ENCODE data around the gene JAG2. TPM values are rescaled to one million over a fixed set of nuclear protein-coding genes. Genes with fewer than 3 reads are reported as not detected.

JAG2 gene
- total and polyA plus RNA-seq, 2 of the 13 experiments (the other 11 are each of a cell fraction or from before 2014, with no cell fraction given): 0.04 to 0.16 TPM

- peaks cover 8 to 10% of the 10 kb centered on the region in 2 experiments; a peak in 4 of 5 replicates for H3K36me3 ChIP-seq (replicated peaks in 1 of 2; ENCODE audit: control insufficient read depth in 1 of 2, insufficient read depth in 2 of 2, low read length in 2 of 2)
- H3K27me3 ChIP-seq (ENCODE audit: control insufficient read depth in 1 of 2, insufficient read depth in 2 of 2, low read length in 2 of 2): no peaks in the 10 kb centered on the region; a peak in 1 of 5 replicates
- CTCF ChIA-PET (ENCODE audit: low intra/inter-chr PET ratio, low total read pairs): no interaction called here
- ATAC-seq (no peak), DNase-seq (ENCODE audit: low spot score) (no peak), FAIRE-seq (no peak)
- H2AFZ ChIP-seq (ENCODE audit: low read length): no peak overlapping the region
- WGBS (ENCODE audit: low lambda C conversion rate): 96% methylated on average over 16 of the region's 23 CpGs
- TF ChIP-seq ZNF101 (CRISPR knock-in tag; IDR thresholded peaks at IDR 0.05; ENCODE audit: borderline replicate concordance, low read depth) (no peak), MTA1 (CRISPR knock-in tag; IDR thresholded peaks at IDR 0.05; ENCODE audit: borderline replicate concordance) (0 out of 2 replicates have a peak, but pooled peaks have one; percentile 20)
- no peak overlapping the region for H3K9ac ChIP-seq (ENCODE audit: insufficient read depth, low read depth, low read length)
- in situ Hi-C loops (cut with HindIII; ENCODE audit: extremely low pct_ligation_motif_present, low pct_unique_long_range_greater_than_20kb): no loop called here
- no peaks in the 10 kb centered on the region for H3K4me1 ChIP-seq (ENCODE audit: insufficient read depth, low read length)
- H3K79me2 ChIP-seq (ENCODE audit: insufficient read depth, low read length): no peaks in the 10 kb centered on the region
- no peaks in the 10 kb centered on the region for H3K9me3 ChIP-seq (ENCODE audit: low read length)
- intact Hi-C loops (cut with micrococcal nuclease; ENCODE audit: unreplicated experiment): no loop called here
- H3K27ac ChIP-seq (ENCODE audit: extremely low read length, insufficient read depth, low read length): no peak overlapping the region
- no peak overlapping the region for H3K4me3 ChIP-seq (replicated peaks in 1 of 3; ENCODE audit: insufficient read depth in 1 of 3, low read depth in 2 of 3, low read length in 3 of 3)
- H3K4me2 ChIP-seq (ENCODE audit: low read depth, low read length): no peak overlapping the region
- no peaks in the 10 kb centered on the region; the same call in 1 of the 2 replicates for H4K20me1 ChIP-seq (ENCODE audit: insufficient read depth, low read length)
- POLR2A ChIA-PET: no interaction called here
- no TSS peak for BruUV-seq (replicated peaks)
These were observed 42.6 kb upstream of the JAG2 start for GRCh38 chr14:105211086-105211757.

GRCh38 chr14:105210266-105211025, 41.9 kb upstream of the JAG2 start:
- Histone ChIP-seq H2AFZ (ENCODE audit: low read length) (no peak overlapping the region), H3K27ac (ENCODE audit: extremely low read length, insufficient read depth, low read length) (no peak overlapping the region), H3K36me3 (replicated peaks in 1 of 2; ENCODE audit: control insufficient read depth in 1 of 2, insufficient read depth in 2 of 2, low read length in 2 of 2) (peaks cover 8 to 10% of the 10 kb centered on the region in 2 experiments; a peak in 3 of 5 replicates), H3K4me3 (replicated peaks in 1 of 3; ENCODE audit: insufficient read depth in 1 of 3, low read depth in 2 of 3, low read length in 3 of 3) (no peak overlapping the region), H4K20me1 (ENCODE audit: insufficient read depth, low read length) (no peaks in the 10 kb centered on the region; the same call in 1 of the 2 replicates), H3K9me3 (ENCODE audit: low read length) (no peaks in the 10 kb centered on the region), H3K4me1 (ENCODE audit: insufficient read depth, low read length) (no peaks in the 10 kb centered on the region), H3K9ac (ENCODE audit: insufficient read depth, low read depth, low read length) (no peak overlapping the region), H3K4me2 (ENCODE audit: low read depth, low read length) (no peak overlapping the region), H3K27me3 (ENCODE audit: control insufficient read depth in 1 of 2, insufficient read depth in 2 of 2, low read length in 2 of 2) (no peaks in the 10 kb centered on the region; a peak in 1 of 5 replicates), H3K79me2 (ENCODE audit: insufficient read depth, low read length) (no peaks in the 10 kb centered on the region)
- BruUV-seq (replicated peaks): no TSS peak
- intact Hi-C loops (cut with micrococcal nuclease; ENCODE audit: unreplicated experiment): no loop called here
- CTCF ChIA-PET (ENCODE audit: low intra/inter-chr PET ratio, low total read pairs): no interaction called here
- in situ Hi-C loops (cut with HindIII; ENCODE audit: extremely low pct_ligation_motif_present, low pct_unique_long_range_greater_than_20kb): no loop called here
- no peak for DNase-seq (ENCODE audit: low spot score)
- POLR2A ChIA-PET: no interaction called here
- 87% methylated on average over 8 of the region's 30 CpGs for WGBS (ENCODE audit: low lambda C conversion rate)
- no peak for FAIRE-seq
- no peak for ATAC-seq
- TF ChIP-seq, protein P1, sequence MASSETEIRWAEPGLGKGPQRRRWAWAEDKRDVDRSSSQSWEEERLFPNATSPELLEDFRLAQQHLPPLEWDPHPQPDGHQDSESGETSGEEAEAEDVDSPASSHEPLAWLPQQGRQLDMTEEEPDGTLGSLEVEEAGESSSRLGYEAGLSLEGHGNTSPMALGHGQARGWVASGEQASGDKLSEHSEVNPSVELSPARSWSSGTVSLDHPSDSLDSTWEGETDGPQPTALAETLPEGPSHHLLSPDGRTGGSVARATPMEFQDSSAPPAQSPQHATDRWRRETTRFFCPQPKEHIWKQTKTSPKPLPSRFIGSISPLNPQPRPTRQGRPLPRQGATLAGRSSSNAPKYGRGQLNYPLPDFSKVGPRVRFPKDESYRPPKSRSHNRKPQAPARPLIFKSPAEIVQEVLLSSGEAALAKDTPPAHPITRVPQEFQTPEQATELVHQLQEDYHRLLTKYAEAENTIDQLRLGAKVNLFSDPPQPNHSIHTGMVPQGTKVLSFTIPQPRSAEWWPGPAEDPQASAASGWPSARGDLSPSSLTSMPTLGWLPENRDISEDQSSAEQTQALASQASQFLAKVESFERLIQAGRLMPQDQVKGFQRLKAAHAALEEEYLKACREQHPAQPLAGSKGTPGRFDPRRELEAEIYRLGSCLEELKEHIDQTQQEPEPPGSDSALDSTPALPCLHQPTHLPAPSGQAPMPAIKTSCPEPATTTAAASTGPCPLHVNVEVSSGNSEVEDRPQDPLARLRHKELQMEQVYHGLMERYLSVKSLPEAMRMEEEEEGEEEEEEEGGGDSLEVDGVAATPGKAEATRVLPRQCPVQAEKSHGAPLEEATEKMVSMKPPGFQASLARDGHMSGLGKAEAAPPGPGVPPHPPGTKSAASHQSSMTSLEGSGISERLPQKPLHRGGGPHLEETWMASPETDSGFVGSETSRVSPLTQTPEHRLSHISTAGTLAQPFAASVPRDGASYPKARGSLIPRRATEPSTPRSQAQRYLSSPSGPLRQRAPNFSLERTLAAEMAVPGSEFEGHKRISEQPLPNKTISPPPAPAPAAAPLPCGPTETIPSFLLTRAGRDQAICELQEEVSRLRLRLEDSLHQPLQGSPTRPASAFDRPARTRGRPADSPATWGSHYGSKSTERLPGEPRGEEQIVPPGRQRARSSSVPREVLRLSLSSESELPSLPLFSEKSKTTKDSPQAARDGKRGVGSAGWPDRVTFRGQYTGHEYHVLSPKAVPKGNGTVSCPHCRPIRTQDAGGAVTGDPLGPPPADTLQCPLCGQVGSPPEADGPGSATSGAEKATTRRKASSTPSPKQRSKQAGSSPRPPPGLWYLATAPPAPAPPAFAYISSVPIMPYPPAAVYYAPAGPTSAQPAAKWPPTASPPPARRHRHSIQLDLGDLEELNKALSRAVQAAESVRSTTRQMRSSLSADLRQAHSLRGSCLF (CRISPR knock-in tag; IDR thresholded peaks at IDR 0.05; ENCODE audit: borderline replicate concordance): no peak
- TF ChIP-seq E2F2 (CRISPR knock-in tag; IDR thresholded peaks at IDR 0.05; ENCODE audit: borderline replicate concordance): no peak
- TF ChIP-seq NR2F1 (CRISPR knock-in tag; IDR thresholded peaks at IDR 0.05): no peak
- TF ChIP-seq MTF1 (CRISPR knock-in tag; IDR thresholded peaks at IDR 0.05): no peak
- TF ChIP-seq CEBPB (IDR thresholded peaks at IDR 0.05; ENCODE audit: borderline replicate concordance, low read depth, low read length): no peak
- TF ChIP-seq KAT2B (IDR thresholded peaks at IDR 0.05; ENCODE audit: borderline replicate concordance, low read depth, low read length): no peak
